Adrenal gland (tissue), 5 donors: ENCODE results near the gene NELFB.

Experiments
- POLR2A ChIP-seq, 2 donors: fragments of 450-650 bp; IDR thresholded peaks; one replicate each; pipeline ENCODE4 v1.6.1; 2017; ENCODE audit warnings: antibody characterized with exemption in 2 of 2, mild to moderate bottlenecking in 2 of 2, moderate library complexity in 1 of 2
- TF ChIP-seq, protein P1 (sequence below), 6 experiments: fragments of 450-650 bp in 4 of 6; fragments of 200-600 bp in 2 of 6; sonication (generic) in 1 of 6; IDR thresholded peaks; 1 replicate in 5 of 6; 2 replicates in 1 of 6; pipeline versions ENCODE4 v1.5.1 to v1.8.0; 2016 to 2021; ENCODE audit warnings: antibody characterized with exemption in 6 of 6, mild to moderate bottlenecking in 2 of 6, moderate library complexity in 1 of 6
- donor health status: DM: no; HTN: no; CAD: no.

DNA sequence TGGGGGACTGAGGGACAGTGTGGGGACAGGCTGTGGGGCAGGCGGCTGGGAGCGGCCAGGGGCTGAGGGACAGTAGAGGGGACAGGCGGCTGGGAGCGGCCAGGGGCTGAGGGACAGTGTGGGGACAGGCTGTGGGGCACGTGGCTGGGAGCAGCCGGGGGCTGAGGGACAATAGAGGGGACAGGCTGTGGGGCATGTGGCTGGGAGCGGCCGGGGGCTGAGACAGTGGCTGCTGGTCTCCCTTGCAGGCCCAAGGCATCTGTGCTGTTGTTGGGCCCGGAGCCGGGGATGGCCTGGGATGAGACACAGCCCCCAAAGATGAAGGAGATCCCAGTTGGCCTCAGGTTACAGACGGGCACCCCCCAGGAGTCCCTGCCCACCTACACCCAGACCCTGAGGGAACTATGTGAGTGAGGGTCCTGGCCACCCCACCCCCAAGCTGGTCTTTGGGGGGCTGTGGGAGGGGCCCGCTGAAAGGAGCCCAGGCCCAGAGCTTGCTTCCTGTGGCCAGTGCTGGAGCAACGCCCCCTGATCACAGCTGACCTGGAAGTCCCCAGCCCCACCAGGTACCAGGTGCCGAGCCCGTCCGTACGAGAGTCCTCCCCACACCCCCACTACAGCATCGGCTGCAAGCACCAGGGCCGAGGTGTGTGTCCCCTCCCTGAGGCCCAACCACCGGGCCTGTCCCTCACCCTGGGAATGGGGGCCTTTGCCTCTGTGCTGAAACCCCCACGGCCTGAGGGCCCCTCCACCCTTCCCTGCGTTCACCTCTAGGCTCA lies 3.4 kb upstream of the NELFB start:
- TF ChIP-seq, protein P1, sequence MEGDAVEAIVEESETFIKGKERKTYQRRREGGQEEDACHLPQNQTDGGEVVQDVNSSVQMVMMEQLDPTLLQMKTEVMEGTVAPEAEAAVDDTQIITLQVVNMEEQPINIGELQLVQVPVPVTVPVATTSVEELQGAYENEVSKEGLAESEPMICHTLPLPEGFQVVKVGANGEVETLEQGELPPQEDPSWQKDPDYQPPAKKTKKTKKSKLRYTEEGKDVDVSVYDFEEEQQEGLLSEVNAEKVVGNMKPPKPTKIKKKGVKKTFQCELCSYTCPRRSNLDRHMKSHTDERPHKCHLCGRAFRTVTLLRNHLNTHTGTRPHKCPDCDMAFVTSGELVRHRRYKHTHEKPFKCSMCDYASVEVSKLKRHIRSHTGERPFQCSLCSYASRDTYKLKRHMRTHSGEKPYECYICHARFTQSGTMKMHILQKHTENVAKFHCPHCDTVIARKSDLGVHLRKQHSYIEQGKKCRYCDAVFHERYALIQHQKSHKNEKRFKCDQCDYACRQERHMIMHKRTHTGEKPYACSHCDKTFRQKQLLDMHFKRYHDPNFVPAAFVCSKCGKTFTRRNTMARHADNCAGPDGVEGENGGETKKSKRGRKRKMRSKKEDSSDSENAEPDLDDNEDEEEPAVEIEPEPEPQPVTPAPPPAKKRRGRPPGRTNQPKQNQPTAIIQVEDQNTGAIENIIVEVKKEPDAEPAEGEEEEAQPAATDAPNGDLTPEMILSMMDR (IDR thresholded peaks at IDR 0.05), result no peak
- no peak for TF ChIP-seq POLR2A (IDR thresholded peaks at IDR 0.05)
